ENCODE data around the gene IDS. TPM values are rescaled to one million over a fixed set of nuclear protein-coding genes. Genes with fewer than 3 reads are reported as not detected.

Gene IDS
- total and polyA plus RNA-seq, 2 donors (not counting 3 experiments of a cell fraction or from before 2014, with no cell fraction given) = 35.2 to 44.0 TPM

DNA sequence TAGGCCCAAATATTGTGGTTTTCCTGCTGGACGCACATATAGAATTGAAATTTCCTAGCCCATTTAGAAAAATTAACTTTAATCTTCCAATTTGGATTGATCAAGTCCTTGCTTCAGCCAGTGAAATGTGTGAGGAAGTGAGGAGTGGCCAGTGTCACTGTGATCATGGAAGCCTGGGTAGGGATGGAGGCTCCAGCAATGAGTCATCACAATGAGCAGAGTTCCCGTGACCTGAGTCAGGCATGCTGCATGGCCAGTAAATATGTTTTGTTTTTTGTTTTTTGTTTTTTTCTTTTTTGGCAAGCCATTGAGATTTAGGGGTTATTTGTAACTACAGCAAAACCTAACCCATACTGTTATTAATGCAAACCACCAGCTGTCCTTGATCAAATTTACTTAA, 52.1 kb downstream of the IDS start:
- ChIA-PET CTCF (no interaction called here), POLR2A (no interaction called here)
- no peaks in the 10 kb centered on the region for H4K20me1 ChIP-seq (replicated peaks; ENCODE audit: control insufficient read depth, extremely low read depth, insufficient read depth, low read length)
- H3K9ac ChIP-seq (replicated peaks; ENCODE audit: extremely low read depth, insufficient read depth, low read length) = no peak overlapping the region
- dilution Hi-C loops (cut with MboI; ENCODE audit: extremely low pct_ligation_motif_present, low sequenced_read_pairs) (no loop called here), intact Hi-C loops (cut with micrococcal nuclease) (no loop called here)
- peaks cover 3% of the 10 kb centered on the region for H3K4me1 ChIP-seq (ENCODE audit: control insufficient read depth, extremely low read depth, insufficient read depth, low read length)
- no TSS peak for BruUV-seq (replicated peaks)
- H3K36me3 ChIP-seq (ENCODE audit: control insufficient read depth in 2 of 2, extremely low read depth in 1 of 2, insufficient read depth in 2 of 2, low read length in 2 of 2) = no peaks in the 10 kb centered on the region
- H3K9me1 ChIP-seq (replicated peaks; ENCODE audit: control insufficient read depth, extremely low read depth, insufficient read depth, low read length) = no peaks in the 10 kb centered on the region
- no peak for TF ChIP-seq EZH2 (IDR thresholded peaks at IDR 0.05; ENCODE audit: borderline replicate concordance, low read depth, low read length, severe bottlenecking)
- TF ChIP-seq FOS (IDR thresholded peaks at IDR 0.05; ENCODE audit: borderline replicate concordance, insufficient read depth, low read length) = peak; percentile 68
- peak; percentile 43 for TF ChIP-seq JUN (IDR thresholded peaks at IDR 0.05; ENCODE audit: borderline replicate concordance, insufficient read depth, insufficient read length, low read depth)
- no peaks in the 10 kb centered on the region for H3K9me3 ChIP-seq (replicated peaks; ENCODE audit: control insufficient read depth, insufficient read depth, low read length)
- DNase-seq (ENCODE audit: low read depth, low spot score) (peak; percentile 19), FAIRE-seq (peak; percentile 87)
- H3K4me3 ChIP-seq (replicated peaks in 1 of 3; ENCODE audit: insufficient read depth in 1 of 3, low read depth in 1 of 3, low read length in 3 of 3) = no peak overlapping the region
- H2AFZ ChIP-seq (ENCODE audit: low read depth, low read length) = no peak overlapping the region
- H3K27ac ChIP-seq (ENCODE audit: insufficient read depth, low read depth, low read length) = no peak overlapping the region
- H3K27me3 ChIP-seq (ENCODE audit: control insufficient read depth in 2 of 2, insufficient read depth in 2 of 2, low read length in 2 of 2) = no peaks in the 10 kb centered on the region
- H3K79me2 ChIP-seq (ENCODE audit: control insufficient read depth, insufficient read depth, low read length) = no peaks in the 10 kb centered on the region
- no peak overlapping the region for H3K4me2 ChIP-seq (ENCODE audit: insufficient read depth, low read length)

- H3K4me1 ChIP-seq (ENCODE audit: control insufficient read depth, extremely low read depth, insufficient read depth, low read length) = no peaks in the 10 kb centered on the region
- no peak overlapping the region for H2AFZ ChIP-seq (ENCODE audit: low read depth, low read length)
- no peak overlapping the region for H3K9ac ChIP-seq (replicated peaks; ENCODE audit: extremely low read depth, insufficient read depth, low read length)
- no peaks in the 10 kb centered on the region for H3K27me3 ChIP-seq (ENCODE audit: control insufficient read depth in 2 of 2, insufficient read depth in 2 of 2, low read length in 2 of 2)
- H3K4me2 ChIP-seq (ENCODE audit: insufficient read depth, low read length) = no peak overlapping the region
- H3K36me3 ChIP-seq (ENCODE audit: control insufficient read depth in 2 of 2, extremely low read depth in 1 of 2, insufficient read depth in 2 of 2, low read length in 2 of 2) = no peaks in the 10 kb centered on the region
- no peak overlapping the region for H3K27ac ChIP-seq (ENCODE audit: insufficient read depth, low read depth, low read length)
- H3K9me1 ChIP-seq (replicated peaks; ENCODE audit: control insufficient read depth, extremely low read depth, insufficient read depth, low read length) = no peaks in the 10 kb centered on the region
- H3K79me2 ChIP-seq (ENCODE audit: control insufficient read depth, insufficient read depth, low read length) = no peaks in the 10 kb centered on the region
- ChIA-PET POLR2A (no interaction called here), CTCF (no interaction called here)
- no peak for FAIRE-seq
- no peaks in the 10 kb centered on the region for H4K20me1 ChIP-seq (replicated peaks; ENCODE audit: control insufficient read depth, extremely low read depth, insufficient read depth, low read length)
- dilution Hi-C loops (cut with MboI; ENCODE audit: extremely low pct_ligation_motif_present, low sequenced_read_pairs) = no loop called here
- DNase-seq (ENCODE audit: low read depth, low spot score) = no peak
- BruUV-seq (replicated peaks) = no TSS peak
- no peaks in the 10 kb centered on the region for H3K9me3 ChIP-seq (replicated peaks; ENCODE audit: control insufficient read depth, insufficient read depth, low read length)
- intact Hi-C loops (cut with micrococcal nuclease) = no loop called here
- TF ChIP-seq MAX (IDR thresholded peaks at IDR 0.05; ENCODE audit: insufficient read depth, insufficient read length) (no peak), POLR2AphosphoS5 (IDR thresholded peaks at IDR 0.05; ENCODE audit: insufficient read depth, low read depth, low read length) (no peak), EZH2 (IDR thresholded peaks at IDR 0.05; ENCODE audit: borderline replicate concordance, low read depth, low read length, severe bottlenecking) (no peak), GATA2 (IDR thresholded peaks at IDR 0.05; ENCODE audit: insufficient read depth, insufficient read length, low read depth, low read length) (no peak), MYC (IDR thresholded peaks at IDR 0.05; ENCODE audit: low read depth, low read length) (no peak), CTCF (IDR thresholded peaks at IDR 0.05; ENCODE audit: extremely low read depth in 1 of 2, insufficient read depth in 1 of 2, low read depth in 1 of 2, low read length in 2 of 2) (no peak), JUN (IDR thresholded peaks at IDR 0.05; ENCODE audit: borderline replicate concordance, insufficient read depth, insufficient read length, low read depth) (no peak), POLR2A (IDR thresholded peaks at IDR 0.05; ENCODE audit: low read depth, low read length) (no peak), FOS (IDR thresholded peaks at IDR 0.05; ENCODE audit: borderline replicate concordance, insufficient read depth, low read length) (no peak)
- H3K4me3 ChIP-seq (replicated peaks in 1 of 3; ENCODE audit: insufficient read depth in 1 of 3, low read depth in 1 of 3, low read length in 3 of 3) = no peak overlapping the region
Measured at GRCh38 chrX:149433451-149433850, 71.7 kb downstream of the IDS start.

Data from endothelial cell of umbilical vein (primary cell).